ENCODE data around the gene NUP50.
"Not testable (repeated sequence)": the region's sequence is repeated elsewhere in the genome, so short reads cannot be mapped to it uniquely, and the experiment has no call there.

Gene NUP50

GRCh38 chr22:45163099-45163450, 650 bp upstream of the NUP50 start:
- no peak for DNase-seq

- peak; percentile 39 for DNase-seq
These were observed 754 bp downstream of the NUP50 start for GRCh38 chr22:45164270-45165088.

- no peak for DNase-seq
These were observed 3.2 kb downstream of the NUP50 start for GRCh38 chr22:45166932-45167331.

GRCh38 chr22:45169591-45170466, 6.1 kb downstream of the NUP50 start:
- DNase-seq, result peak; percentile 8

- DNase-seq, result no peak
These were observed 8.1 kb downstream of the NUP50 start for GRCh38 chr22:45171830-45172229.

GRCh38 chr22:45172881-45173585, 9.3 kb downstream of the NUP50 start:
- DNase-seq, result peak; percentile 67

GRCh38 chr22:45179276-45180049, 15.7 kb downstream of the NUP50 start:
- peak; percentile 52 for DNase-seq

GRCh38 chr22:45180146-45180679, 16.5 kb downstream of the NUP50 start:
- DNase-seq, result no peak

- no peak for DNase-seq
These were observed 17.5 kb downstream of the NUP50 start for GRCh38 chr22:45181240-45181639.

GRCh38 chr22:45181766-45182165, 18.0 kb downstream of the NUP50 start:
- no peak for DNase-seq

GRCh38 chr22:45183974-45184373, 20.2 kb downstream of the NUP50 start:
- no peak for DNase-seq

GRCh38 chr22:45185718-45186514, 22.2 kb downstream of the NUP50 start:
- no peak for DNase-seq

- no peak for DNase-seq
These were observed 24.2 kb downstream of the NUP50 start for GRCh38 chr22:45187891-45188290.

- no peak for DNase-seq
These were observed 25.1 kb downstream of the NUP50 start for GRCh38 chr22:45188779-45189178.

- no peak for DNase-seq
These were observed 26.6 kb downstream of the NUP50 start for GRCh38 chr22:45190202-45190872.

GRCh38 chr22:45191746-45192145, 28.0 kb downstream of the NUP50 start:
- not testable (repeated sequence) for DNase-seq

- DNase-seq, result no peak
These were observed 29.0 kb downstream of the NUP50 start for GRCh38 chr22:45192701-45193187.

- no peak for DNase-seq
These were observed 31.0 kb downstream of the NUP50 start for GRCh38 chr22:45194686-45195085.

- no peak for DNase-seq
These were observed 31.9 kb downstream of the NUP50 start for GRCh38 chr22:45195616-45196015.

- no peak for DNase-seq
These were observed 32.6 kb downstream of the NUP50 start for GRCh38 chr22:45196308-45196707.

Measured in CD4-positive, alpha-beta T cell treated with Interleukin-10 for 1 hour (primary cell).